ENCODE data around the gene ZNF536.

Gene ZNF536

DNA sequence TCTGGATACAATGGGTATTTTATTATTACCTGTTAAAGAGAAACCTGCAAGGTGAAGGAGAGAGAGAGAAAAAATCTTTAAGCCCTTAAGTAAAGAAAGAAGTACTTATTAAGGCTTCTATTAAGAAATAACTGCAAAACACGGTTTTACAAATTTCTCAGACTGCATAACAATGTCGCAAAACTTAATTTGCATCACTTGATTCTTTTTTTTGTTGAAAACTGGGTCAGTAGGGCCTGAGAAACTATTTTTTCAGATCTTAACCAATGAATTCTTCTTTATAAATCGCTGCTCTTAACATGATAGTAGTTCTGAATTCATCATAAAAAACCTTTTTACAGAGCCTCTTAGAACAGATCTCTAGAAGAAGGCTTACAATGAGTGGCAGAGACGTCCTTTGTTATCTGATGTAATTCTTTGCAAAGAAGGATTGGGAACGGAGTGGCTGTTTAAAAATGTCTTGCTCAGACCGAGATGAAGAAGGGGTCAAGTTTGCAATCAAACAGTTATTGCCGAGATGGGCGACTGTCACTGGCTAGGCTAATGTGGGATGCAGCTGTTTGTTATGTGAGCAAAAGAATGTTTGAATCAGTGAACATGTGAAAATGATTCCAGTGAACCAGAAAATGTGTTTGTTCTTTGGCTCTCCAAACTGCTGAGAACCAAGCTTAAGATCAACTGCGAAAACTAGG, 76.3 kb downstream of the ZNF536 start:
- Histone ChIP-seq H3K4me1 (no peaks in the 10 kb centered on the region), H3K36me3 (no peaks in the 10 kb centered on the region), H3K9me3 (no peaks in the 10 kb centered on the region), H3K27ac (no peak overlapping the region), H3K27me3 (no peaks in the 10 kb centered on the region), H3K4me3 (no peak overlapping the region)
- no peak for DNase-seq
- intact Hi-C loops (cut with DNase I; ENCODE audit: low total_unique reads), result no loop called here
- TF ChIP-seq, protein P1, sequence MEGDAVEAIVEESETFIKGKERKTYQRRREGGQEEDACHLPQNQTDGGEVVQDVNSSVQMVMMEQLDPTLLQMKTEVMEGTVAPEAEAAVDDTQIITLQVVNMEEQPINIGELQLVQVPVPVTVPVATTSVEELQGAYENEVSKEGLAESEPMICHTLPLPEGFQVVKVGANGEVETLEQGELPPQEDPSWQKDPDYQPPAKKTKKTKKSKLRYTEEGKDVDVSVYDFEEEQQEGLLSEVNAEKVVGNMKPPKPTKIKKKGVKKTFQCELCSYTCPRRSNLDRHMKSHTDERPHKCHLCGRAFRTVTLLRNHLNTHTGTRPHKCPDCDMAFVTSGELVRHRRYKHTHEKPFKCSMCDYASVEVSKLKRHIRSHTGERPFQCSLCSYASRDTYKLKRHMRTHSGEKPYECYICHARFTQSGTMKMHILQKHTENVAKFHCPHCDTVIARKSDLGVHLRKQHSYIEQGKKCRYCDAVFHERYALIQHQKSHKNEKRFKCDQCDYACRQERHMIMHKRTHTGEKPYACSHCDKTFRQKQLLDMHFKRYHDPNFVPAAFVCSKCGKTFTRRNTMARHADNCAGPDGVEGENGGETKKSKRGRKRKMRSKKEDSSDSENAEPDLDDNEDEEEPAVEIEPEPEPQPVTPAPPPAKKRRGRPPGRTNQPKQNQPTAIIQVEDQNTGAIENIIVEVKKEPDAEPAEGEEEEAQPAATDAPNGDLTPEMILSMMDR (IDR thresholded peaks at IDR 0.05), result no peak

GRCh38 chr19:30449078-30449590, 77.0 kb downstream of the ZNF536 start:
- no peaks in the 10 kb centered on the region for H3K4me1 ChIP-seq

GRCh38 chr19:30449673-30450072, 77.5 kb downstream of the ZNF536 start:
- H3K27ac ChIP-seq, result no peak overlapping the region
- H3K9me3 ChIP-seq, result no peaks in the 10 kb centered on the region
- H3K4me3 ChIP-seq, result no peak overlapping the region
- H3K36me3 ChIP-seq, result no peaks in the 10 kb centered on the region
- no peak for DNase-seq
- TF ChIP-seq, protein P1 (IDR thresholded peaks at IDR 0.05), result no peak
- no peaks in the 10 kb centered on the region for H3K27me3 ChIP-seq
- no peaks in the 10 kb centered on the region for H3K4me1 ChIP-seq
- intact Hi-C loops (cut with DNase I; ENCODE audit: low total_unique reads), result no loop called here

More at GRCh38 chr19:30449078-30449590, 77.0 kb downstream of the ZNF536 start:
- intact Hi-C loops (cut with DNase I; ENCODE audit: low total_unique reads), result no loop called here
- Histone ChIP-seq H3K27me3 (no peaks in the 10 kb centered on the region), H3K4me3 (no peak overlapping the region), H3K27ac (no peak overlapping the region), H3K36me3 (no peaks in the 10 kb centered on the region), H3K9me3 (no peaks in the 10 kb centered on the region)
- TF ChIP-seq, protein P1 (IDR thresholded peaks at IDR 0.05), result no peak
- DNase-seq, result no peak

GRCh38 chr19:30450100-30450499, 77.9 kb downstream of the ZNF536 start:
- Histone ChIP-seq H3K36me3 (no peaks in the 10 kb centered on the region), H3K27me3 (no peaks in the 10 kb centered on the region), H3K27ac (no peak overlapping the region), H3K9me3 (no peaks in the 10 kb centered on the region), H3K4me1 (no peaks in the 10 kb centered on the region), H3K4me3 (peak overlapping the region; percentile 24 to 30)
- intact Hi-C loops (cut with DNase I; ENCODE audit: low total_unique reads), result no loop called here
- TF ChIP-seq, protein P1 (IDR thresholded peaks at IDR 0.05), result no peak
- no peak for DNase-seq

GRCh38 chr19:30450835-30451321, 78.7 kb downstream of the ZNF536 start:
- intact Hi-C loops (cut with DNase I; ENCODE audit: low total_unique reads), result no loop called here
- Histone ChIP-seq H3K4me3 (peak overlapping the region; percentile 24 to 30), H3K9me3 (no peaks in the 10 kb centered on the region), H3K27ac (no peak overlapping the region), H3K4me1 (no peaks in the 10 kb centered on the region), H3K36me3 (no peaks in the 10 kb centered on the region), H3K27me3 (no peaks in the 10 kb centered on the region)
- TF ChIP-seq, protein P1 (IDR thresholded peaks at IDR 0.05), result no peak
- no peak for DNase-seq

Measured in tibial artery (tissue), 4 donors.